OCI-LY7 (cell line): Measurements from ENCODE around the gene ZC3H18. TPM values are rescaled to one million over a fixed set of nuclear protein-coding genes. Genes with fewer than 3 reads are reported as not detected.

Experiments used
- BruUV-seq: library from RNA; stranded (reverse); fragments of 400-500 nt; replicated peaks from 2 replicates; lab custom pipeline; 2021; lab: Mats Ljungman, UMichigan
- CTCF ChIA-PET: fragments of 300-600 bp; sonication (Branson Sonifier 250); formaldehyde crosslinking; loops from one replicate; lab custom pipeline; 2022; ENCODE audit warnings: antibody characterized with exemption; ENCODE audit not compliant: unreplicated experiment; lab: Charles Lee
- POLR2A ChIA-PET: fragments of 300-600 bp; sonication (Branson Sonifier 250); formaldehyde crosslinking; loops from one replicate; lab custom pipeline; 2022; ENCODE audit warnings: antibody characterized with exemption; lab: Charles Lee
- DNase-seq: peaks from one replicate; pipeline ENCODE4 v3.0.0-alpha.2; 2015; ENCODE audit warnings: low spot score
- H2AFZ ChIP-seq: fragments of 200-600 bp; sonication (generic), shearing (Covaris generic); 2 replicates; pipeline ENCODE4 v1.6.1; 2014; ENCODE audit warnings: mild to moderate bottlenecking, antibody characterized with exemption, low read length, moderate library complexity
- H3K27ac ChIP-seq: fragments of 200-600 bp; sonication (generic); 2 replicates; pipeline ENCODE4 v1.5.1; 2014; ENCODE audit warnings: mixed run types, low read depth, mild to moderate bottlenecking, moderate library complexity, low read length, inconsistent platforms; ENCODE audit not compliant: poor library complexity, severe bottlenecking
- H3K36me3 ChIP-seq: fragments of 200-600 bp; sonication (generic); 2 replicates; pipeline ENCODE4 v1.6.1; 2014; ENCODE audit warnings: mild to moderate bottlenecking, antibody characterized with exemption, low read length, moderate library complexity, mixed read lengths; ENCODE audit not compliant: insufficient read depth
- H3K4me1 ChIP-seq: fragments of 200-600 bp; sonication (generic); 2 replicates; pipeline ENCODE4 v1.5.1; 2014; ENCODE audit warnings: mild to moderate bottlenecking, low read length; ENCODE audit not compliant: insufficient read depth, poor library complexity, severe bottlenecking
- H3K4me2 ChIP-seq: fragments of 200-600 bp; sonication (generic); 2 replicates; pipeline ENCODE4 v1.6.1; 2014; ENCODE audit warnings: mild to moderate bottlenecking, low read length
- H3K4me3 ChIP-seq: fragments of 200-600 bp; sonication (generic); 2 replicates; pipeline ENCODE4 v1.5.1; 2014; ENCODE audit warnings: mild to moderate bottlenecking, low read depth, low read length; ENCODE audit not compliant: poor library complexity, severe bottlenecking
- H3K79me2 ChIP-seq: fragments of 200-600 bp; sonication (generic); 2 replicates; pipeline ENCODE4 v1.6.1; 2016; ENCODE audit warnings: low read depth, mild to moderate bottlenecking, low read length, moderate library complexity, mixed read lengths; ENCODE audit not compliant: insufficient read depth
- H3K9me2 ChIP-seq: fragments of 200-600 bp; sonication (generic); 2 replicates; pipeline ENCODE4 v1.6.1; 2016; ENCODE audit warnings: mild to moderate bottlenecking, low read length, mixed read lengths; ENCODE audit not compliant: insufficient read depth
- H3K9me3 ChIP-seq: fragments of 200-600 bp; sonication (generic); 2 replicates; pipeline ENCODE4 v1.6.1; 2014; ENCODE audit warnings: mild to moderate bottlenecking, mixed run types, low read length, mixed read lengths
- H4K20me1 ChIP-seq: fragments of 200-600 bp; sonication (generic); 2 replicates; pipeline ENCODE4 v1.6.1; 2014; ENCODE audit warnings: mild to moderate bottlenecking, antibody characterized with exemption, low read length, moderate library complexity, mixed read lengths; ENCODE audit not compliant: insufficient read depth
- CTCF ChIP-seq: fragments of 200-600 bp; sonication (generic); conservative IDR thresholded peaks from 2 replicates; pipeline ENCODE4 v1.5.1; 2014; ENCODE audit warnings: mild to moderate bottlenecking, antibody characterized with exemption, low read length, moderate library complexity, mixed read lengths
- EZH2phosphoT487 ChIP-seq: fragments of 200-600 bp; sonication (generic); IDR thresholded peaks from 2 replicates; pipeline ENCODE4 v1.6.1; 2018; ENCODE audit warnings: low read depth, borderline replicate concordance, mild to moderate bottlenecking, mixed run types, antibody characterized with exemption, low read length, moderate library complexity, mixed read lengths
- intact Hi-C: fragments of 100-400 bp; cut with micrococcal nuclease; formaldehyde crosslinking; loops from one replicate; pipeline ENCODE4 v1.10.0; 2022; ENCODE audit not compliant: unreplicated experiment
- total RNA-seq, 2 experiments: library from RNA; depleted of rRNA in 1 of 2; stranded (reverse); fragments of >200 nt in 1 of 2; shearing (Covaris generic) in 1 of 2; gene quantifications; 2 replicates each; pipeline ENCODE4 v1.2.3, GENCODE V29; 2014 to 2022

ZC3H18 gene
- total RNA-seq, 2 experiments from 2014 or later = 22.2 to 79.0 TPM

GRCh38 chr16:88558457-88559442 lies 11.5 kb upstream of the ZC3H18 start:
- H4K20me1 ChIP-seq = no peaks in the 10 kb centered on the region
- H3K9me3 ChIP-seq = peaks cover 8% of the 10 kb centered on the region; the same call in 1 of the 2 replicates
- no peak overlapping the region for H3K4me2 ChIP-seq
- peak; percentile 65 for DNase-seq
- ChIA-PET CTCF (interaction anchor here (0.6 to 0.8 kb wide), 2 partner anchors 12 to 135 kb away, joined by 3 to 4 read pairs; no protein-coding TSS in a partner anchor), POLR2A (no interaction called here)
- BruUV-seq = no TSS peak
- no peaks in the 10 kb centered on the region for H3K9me2 ChIP-seq
- H3K4me3 ChIP-seq = no peak overlapping the region
- no peak overlapping the region for H3K27ac ChIP-seq
- TF ChIP-seq CTCF (peak; percentile 71), EZH2phosphoT487 (no peak)
- no peak overlapping the region for H2AFZ ChIP-seq
- H3K4me1 ChIP-seq = peaks cover 30% of the 10 kb centered on the region
- H3K36me3 ChIP-seq = no peaks in the 10 kb centered on the region; the same call in 1 of the 2 replicates
- no peaks in the 10 kb centered on the region for H3K79me2 ChIP-seq
- intact Hi-C loops = loop anchor here (10.0 kb wide), 2 partner anchors 604 to 854 kb away; partner anchors contain the start of gene BANP

- ChIA-PET POLR2A (interaction anchor here (0.5 kb wide), 1 partner anchor 105 kb away, joined by 4 read pairs; no protein-coding TSS in a partner anchor), CTCF (no interaction called here)
- TF ChIP-seq EZH2phosphoT487 (no peak), CTCF (no peak)
- intact Hi-C loops = no loop called here
- peaks cover 10% of the 10 kb centered on the region for H3K4me1 ChIP-seq
- no peaks in the 10 kb centered on the region; the same call in 1 of the 2 replicates for H3K36me3 ChIP-seq
- H3K9me2 ChIP-seq = no peaks in the 10 kb centered on the region
- no peaks in the 10 kb centered on the region for H4K20me1 ChIP-seq
- BruUV-seq = no TSS peak
- no peak overlapping the region for H2AFZ ChIP-seq
- H3K4me3 ChIP-seq = no peak overlapping the region
- peaks cover 8% of the 10 kb centered on the region; the same call in 1 of the 2 replicates for H3K9me3 ChIP-seq
- H3K79me2 ChIP-seq = no peaks in the 10 kb centered on the region
- no peak for DNase-seq
- H3K27ac ChIP-seq = no peak overlapping the region
- H3K4me2 ChIP-seq = no peak overlapping the region
These were observed 9.3 kb upstream of the ZC3H18 start for GRCh38 chr16:88560714-88561484.
